ENCODE measurements around the gene A2M.

GRCh38 chr12:9104087-9104486, 11.6 kb downstream of the A2M start:
- TF ChIP-seq POLR2A (IDR thresholded peaks at IDR 0.05; ENCODE audit: low read depth, low read length) (no peak), POLR2AphosphoS5 (IDR thresholded peaks at IDR 0.05; ENCODE audit: low read depth, low read length) (no peak), TAF1 (IDR thresholded peaks at IDR 0.05; ENCODE audit: low read depth, low read length) (no peak), SPI1 (IDR thresholded peaks at IDR 0.05; ENCODE audit: low read depth, low read length) (no peak)

All from GM12891 (cell line).